HG02623 (cell line): ENCODE results near the gene BTG3.

Experiments used
- ATAC-seq: cut with Tn5 transposase; IDR thresholded peaks from one replicate; pipeline ENCODE4 v1.9.1; 2021; ENCODE audit warnings: moderate library complexity; ENCODE audit not compliant: unreplicated experiment

BTG3 gene, protein sequence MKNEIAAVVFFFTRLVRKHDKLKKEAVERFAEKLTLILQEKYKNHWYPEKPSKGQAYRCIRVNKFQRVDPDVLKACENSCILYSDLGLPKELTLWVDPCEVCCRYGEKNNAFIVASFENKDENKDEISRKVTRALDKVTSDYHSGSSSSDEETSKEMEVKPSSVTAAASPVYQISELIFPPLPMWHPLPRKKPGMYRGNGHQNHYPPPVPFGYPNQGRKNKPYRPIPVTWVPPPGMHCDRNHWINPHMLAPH

DNA sequence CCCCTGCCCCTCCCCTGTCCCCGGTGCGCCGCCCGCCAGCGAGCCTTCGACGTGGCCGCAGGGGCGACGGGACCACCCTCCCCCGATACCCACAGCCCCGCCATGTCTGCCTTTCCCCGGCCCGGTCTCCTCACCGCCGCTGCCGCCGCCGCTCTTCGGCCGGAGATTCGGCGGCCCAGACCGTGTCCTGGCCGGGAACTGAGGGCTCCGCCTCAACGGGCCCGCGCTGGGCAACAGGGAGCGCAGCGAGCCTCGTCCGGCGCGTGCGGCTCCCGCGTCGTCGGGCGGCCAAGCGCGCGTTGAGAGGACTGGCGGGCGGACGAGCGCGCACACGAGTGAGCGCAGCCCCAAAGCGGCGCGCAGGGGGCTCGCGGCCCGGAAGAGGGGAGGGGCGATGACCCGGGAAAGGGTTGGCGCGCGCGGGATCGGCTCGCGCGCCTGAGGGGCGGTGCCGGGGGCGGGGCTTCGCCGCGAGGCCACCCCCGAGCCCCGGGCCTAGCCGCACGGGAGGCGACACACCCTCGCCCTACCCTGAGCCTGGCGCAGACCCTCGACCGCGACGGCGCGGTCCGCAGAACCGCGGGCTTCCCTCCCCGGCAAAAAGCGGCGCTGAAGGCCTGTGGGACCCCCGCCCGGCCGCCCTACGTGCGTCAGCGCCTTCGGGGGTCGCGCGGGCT is at the start of gene BTG3:
BTG3 (minus strand) TSS at position 337 of the 677 bp plus-strand sequence. CDS start 3,757 bp downstream, outside the sequence.
- peak; percentile 78 for ATAC-seq

DNA sequence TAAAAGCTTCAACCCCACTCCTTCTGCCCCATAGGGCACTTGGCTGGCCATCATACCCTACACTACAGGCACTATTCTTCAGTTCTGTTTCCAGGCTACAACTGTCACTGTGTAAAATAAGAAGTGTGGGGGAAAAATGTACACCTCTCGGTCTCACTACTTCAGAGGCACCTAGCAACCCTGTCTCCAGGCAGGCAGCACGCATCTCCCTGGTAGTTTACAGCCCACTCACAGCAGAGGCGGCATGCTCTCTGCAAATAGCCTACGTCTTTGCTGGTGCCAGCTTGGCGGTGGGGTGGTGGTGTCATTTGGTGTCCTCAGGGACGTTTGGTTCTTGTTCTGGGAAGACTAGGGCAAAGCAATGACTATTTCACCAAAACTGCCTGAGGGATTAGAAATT is 48.2 kb upstream of the BTG3 start:
- ATAC-seq, result no peak

DNA sequence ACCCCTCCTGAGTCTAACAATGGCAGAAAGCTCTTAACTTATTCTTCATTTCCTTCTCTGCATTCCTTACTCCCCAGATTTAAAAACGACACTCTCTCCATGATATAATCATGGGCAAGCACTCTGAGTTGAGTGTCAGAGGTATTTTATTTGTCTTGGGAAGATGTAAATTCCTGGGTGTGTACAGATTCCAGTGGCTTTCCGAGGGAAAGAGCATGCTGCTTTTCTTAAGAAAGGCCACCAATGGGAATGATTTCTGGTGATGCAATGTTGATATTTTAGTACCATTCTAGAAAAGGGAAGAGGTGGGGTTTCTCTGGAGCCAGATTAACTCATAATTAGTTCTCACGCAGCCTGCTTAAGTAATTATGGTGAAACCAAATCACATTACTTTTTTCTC is 47.8 kb upstream of the BTG3 start:
- no peak for ATAC-seq

DNA sequence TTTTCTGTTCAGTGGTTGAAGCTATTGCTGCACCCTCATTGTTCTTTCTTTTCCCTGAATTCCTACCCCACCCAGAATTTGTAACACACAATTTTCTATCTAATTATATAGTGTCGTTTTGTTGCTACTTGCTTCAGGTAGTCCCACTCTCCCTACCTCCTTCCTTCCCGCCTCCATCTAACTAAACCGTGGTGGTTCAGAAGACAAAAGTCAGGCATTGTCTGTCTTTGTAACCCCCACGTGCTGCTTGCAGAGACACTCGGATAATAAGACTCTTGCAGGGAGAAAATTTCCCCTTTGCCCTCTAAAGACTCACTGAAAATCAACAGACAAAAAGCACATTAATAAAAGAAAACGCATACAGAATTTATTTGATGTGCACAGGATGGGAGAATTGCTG is 46.2 kb upstream of the BTG3 start:
- ATAC-seq, result no peak

DNA sequence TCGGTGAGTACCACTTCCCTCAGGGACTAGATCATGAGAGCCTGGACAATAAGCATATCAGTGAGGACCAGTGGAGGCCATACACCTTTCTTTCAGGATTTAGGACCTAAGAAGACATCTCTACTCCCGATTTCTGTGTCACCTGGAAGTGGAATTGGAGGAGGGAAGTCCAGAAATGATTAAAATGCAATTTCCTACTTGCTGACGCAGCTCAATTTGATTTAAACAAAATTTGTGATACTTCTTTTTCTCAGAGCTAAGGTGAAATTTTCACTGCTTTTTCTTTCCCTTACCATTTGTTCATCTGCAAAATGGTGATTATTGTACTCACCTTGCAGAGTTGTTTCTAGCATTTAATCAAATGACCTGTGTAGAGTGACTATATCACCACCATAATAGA is 38.8 kb upstream of the BTG3 start:
- no peak for ATAC-seq

DNA sequence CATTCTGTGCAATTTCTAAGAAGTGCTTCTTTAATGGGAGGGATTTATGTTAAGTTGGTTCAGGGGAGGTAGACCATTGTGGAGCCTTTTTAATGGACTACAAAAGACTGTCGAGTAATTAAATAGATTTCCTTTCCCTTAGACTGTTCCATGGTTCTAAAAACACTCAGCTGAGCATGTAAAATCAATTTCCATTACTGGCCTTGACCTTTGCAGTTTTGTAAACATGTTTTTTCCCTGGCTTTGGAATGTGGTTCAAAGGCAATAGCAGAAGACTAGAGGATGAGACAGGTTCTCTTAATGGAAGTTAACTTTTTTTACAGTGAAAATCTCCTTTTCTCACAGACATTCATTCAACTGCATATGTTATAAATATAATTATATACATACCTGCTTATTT is 37.6 kb upstream of the BTG3 start:
- no peak for ATAC-seq

DNA sequence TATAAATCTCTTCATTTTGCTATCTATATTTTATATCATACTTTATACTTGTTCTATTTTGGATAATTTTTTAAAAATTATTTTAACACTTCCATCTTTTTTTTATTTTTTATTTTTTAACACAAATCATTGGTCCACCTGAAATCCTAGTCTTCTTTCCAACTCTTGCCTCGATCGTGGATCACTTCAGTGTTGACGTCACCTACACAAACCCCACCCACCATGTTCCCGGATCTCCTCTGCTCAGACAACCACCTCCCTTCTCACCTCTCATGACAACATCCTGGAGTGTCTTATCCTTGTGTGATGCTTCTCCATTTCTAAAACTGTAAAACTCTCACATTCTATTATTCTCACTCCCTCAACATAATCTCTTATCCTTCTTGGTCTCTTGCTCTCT is 34.1 kb upstream of the BTG3 start:
- no peak for ATAC-seq

DNA sequence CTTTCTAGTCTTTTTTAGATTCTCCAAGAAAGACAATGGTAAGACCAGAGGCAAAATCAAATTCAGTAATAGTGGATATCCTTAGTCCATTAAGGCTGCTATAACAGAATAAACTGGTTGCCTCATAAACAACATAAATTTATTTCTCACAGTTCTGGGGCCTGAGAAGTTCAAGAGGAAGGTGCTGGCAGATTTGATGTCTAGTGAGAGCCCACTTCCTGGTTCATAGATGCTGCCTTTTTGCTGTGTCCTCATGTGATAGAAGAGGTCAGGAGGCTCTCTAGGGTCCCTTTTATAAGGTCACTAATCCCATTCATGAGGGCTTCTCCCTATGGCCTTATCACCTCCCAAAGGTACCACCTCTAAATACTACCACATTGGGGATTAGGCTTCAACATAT is 31.5 kb upstream of the BTG3 start:
- ATAC-seq, result no peak

DNA sequence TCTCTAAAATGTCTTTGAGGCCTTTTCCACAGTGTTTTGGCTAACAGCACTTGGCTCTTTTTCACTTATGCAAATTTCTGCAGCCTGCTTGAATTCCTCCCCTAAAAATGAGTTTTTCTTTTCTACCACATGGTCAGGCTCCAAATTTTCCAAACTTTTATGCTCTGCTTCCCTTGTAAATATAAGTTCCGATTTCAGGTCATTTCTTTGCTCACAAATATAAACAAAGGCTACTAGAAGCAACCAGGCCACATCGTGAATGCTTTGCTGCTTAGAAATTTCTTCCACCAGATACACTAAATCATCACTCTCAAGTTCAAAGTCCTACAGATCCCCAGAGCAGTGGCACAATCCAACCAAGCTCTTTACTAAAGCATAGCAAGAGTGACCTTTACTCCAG is 28.1 kb upstream of the BTG3 start:
- no peak for ATAC-seq

DNA sequence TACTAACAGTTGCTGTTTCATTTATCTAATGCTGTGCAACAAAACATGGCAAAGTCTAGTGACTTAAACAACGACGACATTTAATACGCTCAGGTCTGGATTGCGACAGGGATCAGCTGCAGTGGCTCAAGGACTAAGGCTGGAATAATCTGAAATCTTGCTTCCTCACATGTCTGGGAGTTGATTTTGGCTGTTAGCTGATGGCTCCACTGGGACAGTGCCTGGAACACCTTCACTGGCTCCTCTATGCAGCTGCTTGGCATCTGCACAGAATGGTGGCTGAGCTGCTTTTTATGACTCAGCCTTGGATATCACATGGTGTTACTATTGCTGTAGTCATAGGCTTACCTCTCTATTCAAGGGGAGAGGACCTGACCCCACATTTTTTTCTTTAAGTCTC is 24.0 kb upstream of the BTG3 start:
- no peak for ATAC-seq

DNA sequence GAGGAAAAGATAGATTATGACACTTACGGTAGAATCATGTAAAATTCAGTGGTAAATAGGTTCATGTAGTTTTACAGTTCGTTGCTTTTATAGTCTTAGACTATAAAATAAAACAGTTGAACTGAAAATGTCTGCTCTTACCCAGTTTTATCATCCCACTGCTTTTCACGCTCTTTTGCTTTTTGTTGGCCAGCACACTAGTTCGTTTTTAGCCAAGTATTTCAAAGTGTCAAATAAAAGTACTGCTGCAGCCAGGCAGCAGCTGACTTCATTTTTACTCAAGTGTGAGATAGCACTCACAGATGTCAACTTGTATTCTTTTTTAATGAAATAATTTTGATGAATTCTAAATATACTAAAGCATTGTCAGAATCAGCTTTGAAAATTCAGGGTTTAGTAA is 18.5 kb upstream of the BTG3 start:
- ATAC-seq, result no peak

DNA sequence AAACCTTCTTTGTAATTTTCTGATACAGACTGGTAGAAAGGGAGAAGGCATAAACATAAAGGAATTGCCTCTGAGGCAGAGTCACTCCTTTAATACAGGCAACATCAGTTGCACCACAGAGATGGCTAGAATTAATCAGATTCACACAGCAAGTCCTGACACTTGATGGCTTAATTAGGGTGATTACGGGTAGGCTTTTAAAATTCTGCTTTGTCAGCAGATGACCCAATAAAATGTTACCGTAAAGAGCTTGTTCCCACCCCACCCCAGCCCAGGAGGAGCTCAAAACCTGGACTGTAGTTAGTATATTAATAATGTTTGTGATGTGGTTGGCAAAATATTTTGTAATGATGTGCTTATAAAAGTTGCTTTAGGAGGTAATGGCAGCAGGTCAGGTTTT is 9.3 kb upstream of the BTG3 start:
- no peak for ATAC-seq

DNA sequence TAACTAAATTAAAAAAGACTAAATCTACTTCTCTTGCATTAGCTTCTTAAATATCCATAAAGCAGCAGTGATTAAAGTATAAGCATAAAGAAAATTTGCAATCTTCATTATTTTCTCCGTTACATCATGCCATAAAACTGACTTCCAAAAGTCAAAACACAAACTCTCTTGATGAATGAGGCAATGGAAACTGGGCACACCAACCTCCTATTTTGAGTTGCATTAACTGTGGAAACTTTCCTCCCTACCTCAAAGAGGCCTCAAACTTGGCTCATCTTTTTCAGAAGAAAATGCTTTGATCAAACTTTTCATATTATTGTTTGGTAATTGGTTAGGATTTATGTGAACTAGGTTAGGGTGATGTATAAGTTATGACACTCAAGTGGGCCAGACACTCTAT is 4.1 kb upstream of the BTG3 start:
- ATAC-seq, result no peak

DNA sequence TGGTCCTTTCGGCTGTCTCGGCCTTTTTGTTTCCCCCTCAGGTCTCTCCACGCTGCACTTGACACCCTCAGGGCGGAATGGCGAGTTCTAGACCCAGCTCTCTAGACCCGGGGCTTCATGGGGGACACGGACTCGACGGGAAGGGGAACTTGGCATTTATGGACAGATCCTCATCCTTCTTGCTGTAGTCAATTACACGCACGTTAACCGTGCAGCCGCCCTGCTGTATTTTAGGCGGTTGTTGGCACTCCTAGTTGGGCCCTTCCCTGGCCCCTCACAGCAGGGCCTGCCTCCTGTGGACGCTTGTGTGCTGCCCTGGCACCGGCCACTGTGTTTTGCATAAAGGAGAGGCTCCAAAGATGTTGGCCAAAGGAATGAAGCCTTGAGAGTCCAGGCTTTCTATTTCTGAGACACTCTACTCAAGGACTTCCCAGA is 558 bp upstream of the BTG3 start:
- no peak for ATAC-seq

DNA sequence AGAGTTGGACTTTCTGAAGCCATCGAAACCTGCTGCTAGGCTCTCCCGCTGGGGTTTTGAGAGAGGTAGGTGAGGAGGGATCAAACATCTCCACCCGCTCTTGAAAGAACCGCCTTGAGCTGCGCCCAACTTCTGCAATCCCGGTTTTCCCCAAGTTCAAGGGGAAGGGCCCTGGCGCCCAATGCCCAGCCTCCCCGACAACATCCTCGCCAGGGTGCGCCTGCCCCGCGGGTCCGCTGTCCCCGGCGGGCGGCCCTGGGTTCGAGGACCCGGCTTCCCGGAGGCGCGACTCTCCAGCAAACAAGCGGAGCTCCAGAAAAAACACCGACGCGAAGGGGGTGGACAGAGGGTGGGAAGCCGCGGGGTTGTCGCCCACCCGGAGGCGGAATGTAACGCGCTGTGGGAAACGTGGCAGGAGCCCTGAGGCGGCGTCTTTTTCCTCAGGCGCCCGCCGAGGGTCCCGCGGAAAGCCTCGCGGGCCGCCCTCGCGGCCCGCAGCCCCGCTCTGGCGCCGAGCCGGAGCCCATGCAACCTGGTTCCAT is 607 bp downstream of the BTG3 start:
- ATAC-seq, result peak; percentile 3

DNA sequence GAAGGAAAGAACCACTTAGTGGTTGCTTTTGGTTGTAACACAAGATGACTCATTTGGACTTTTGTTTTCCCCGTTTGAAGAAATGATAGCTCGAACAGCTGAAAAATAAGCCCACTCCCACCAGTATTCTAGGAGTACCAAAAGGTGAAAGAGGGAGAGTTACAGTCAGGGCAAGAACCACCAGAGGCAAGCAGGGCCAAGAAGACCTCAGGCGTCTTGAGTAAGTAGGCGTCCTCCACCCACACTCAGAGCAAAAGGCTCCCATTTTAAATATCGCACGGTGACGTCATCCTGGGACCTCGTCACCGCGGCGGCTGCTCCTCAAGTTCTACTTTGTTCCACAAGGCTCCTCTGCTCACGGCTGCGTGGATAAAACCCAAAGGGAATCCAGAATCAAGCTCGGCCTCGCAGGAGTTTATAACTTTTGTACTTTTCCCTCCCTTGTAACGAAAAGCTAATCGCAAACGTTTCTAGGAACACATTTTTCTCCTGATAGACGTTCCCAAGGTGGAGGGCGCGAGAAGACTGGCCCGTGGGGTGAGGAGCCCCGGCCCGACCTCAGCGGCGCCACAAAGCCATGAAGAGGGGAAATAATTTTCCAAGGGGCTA is 1.2 kb downstream of the BTG3 start:
- peak; percentile 56 for ATAC-seq

DNA sequence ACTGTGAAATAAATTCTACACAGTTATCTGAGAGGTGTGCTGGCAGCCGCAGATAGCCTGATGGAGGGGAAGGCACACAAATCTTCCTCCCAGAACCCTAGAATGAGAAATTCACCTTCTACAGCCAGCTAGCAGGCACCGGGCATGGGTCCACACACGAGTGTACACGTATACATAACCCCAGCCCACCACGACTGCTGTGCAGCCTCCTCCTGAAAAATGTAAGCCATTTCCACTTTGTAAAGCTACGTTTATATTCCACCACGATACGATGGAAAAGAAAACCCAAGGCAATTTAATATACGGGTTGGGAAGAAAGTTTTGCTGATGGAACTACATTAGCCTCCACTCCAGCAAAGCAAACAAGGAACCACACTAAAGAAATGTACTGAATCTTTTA is 1.8 kb downstream of the BTG3 start:
- no peak for ATAC-seq

DNA sequence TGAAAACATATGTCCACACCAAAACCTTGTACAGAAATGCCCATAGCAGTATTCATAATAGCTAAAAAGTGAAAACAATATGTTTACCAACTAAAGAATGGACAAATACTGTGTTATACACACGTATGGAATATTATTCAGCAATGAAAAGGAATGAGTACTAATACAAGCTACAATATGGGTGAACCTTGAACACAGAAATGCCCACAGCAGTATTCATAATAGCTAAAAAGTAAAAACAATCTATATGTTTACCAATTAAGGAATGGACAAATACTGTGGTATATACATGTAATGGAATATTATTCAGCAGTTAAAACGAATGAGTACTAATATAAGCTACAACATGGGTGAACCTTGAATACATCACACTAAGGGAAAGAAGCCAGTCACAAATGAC is 3.0 kb downstream of the BTG3 start:
- no peak for ATAC-seq

DNA sequence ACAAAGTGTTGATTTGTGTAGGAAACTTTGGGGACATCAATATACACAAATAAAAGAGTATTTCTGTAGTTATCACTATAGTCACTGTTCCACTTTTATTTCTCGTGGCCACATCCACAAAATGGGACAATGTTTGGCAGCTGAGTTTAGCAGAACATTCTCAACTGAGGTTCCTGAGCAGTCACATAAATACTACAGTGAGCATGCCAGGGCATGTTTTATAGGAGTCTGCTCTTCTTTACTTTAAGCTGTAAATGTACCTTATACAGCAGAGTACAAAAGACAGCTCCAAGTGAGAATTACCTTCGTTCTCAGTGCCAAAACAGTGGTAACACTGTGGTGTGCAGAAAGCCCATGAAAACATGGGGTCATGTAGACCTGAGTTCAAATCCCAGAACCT is 5.0 kb downstream of the BTG3 start:
- no peak for ATAC-seq

DNA sequence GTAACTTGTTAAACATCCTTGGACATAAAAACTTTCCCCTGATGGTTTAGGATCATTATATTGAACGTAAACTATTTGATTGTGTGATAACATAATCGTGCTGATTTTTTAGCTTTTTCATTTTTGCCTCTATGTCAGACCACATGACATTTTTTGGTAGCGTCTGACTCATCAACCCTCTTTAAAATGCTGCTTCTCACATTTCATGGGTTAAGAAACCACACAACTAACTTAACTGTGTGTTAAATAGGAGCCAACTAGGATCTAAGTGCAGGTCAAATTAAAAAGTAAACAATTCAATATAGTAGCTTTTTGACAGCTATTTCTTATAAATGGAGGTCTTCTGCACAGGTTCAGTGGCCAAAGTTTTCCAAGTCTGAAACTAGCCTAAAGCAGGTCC is 9.8 kb downstream of the BTG3 start:
- no peak for ATAC-seq

DNA sequence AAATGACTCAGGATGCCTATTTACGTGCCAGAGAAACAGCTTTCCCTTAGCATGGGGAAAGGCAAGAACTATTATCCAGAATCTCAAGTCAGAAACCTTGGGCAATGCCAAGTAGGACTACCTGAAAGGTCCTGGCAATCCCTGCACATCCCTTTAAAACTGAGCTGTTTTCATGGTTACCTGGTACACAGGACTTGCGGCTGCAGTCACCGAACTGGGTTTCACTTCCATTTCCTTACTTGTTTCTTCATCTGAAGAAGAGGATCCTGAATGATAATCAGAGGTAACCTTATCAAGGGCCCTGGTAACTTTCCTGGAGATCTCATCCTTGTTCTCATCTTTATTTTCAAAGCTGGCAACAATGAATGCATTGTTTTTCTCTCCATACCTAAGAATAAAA is 14.3 kb downstream of the BTG3 start:
- peak; percentile 81 for ATAC-seq

DNA sequence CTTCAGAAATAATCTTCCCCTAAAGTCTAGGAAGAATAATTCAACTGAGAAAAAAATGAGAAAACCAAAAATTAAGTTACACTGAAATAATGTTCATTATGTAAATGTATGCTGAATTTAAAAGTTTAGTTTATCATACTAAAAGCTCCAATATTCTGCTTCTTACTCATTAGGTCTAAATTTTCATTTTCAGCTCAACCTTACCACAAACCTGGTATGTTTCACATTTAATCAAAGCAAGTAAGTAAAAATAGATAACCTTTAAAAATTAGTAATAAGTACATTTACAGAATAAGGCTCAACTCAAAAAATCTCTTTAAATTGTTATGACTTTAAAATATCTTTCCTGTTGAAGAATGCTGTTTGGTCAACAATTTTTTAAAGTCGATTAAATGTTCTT is 15.0 kb downstream of the BTG3 start:
- ATAC-seq, result peak; percentile 46
